GM12874 (cell line): ENCODE data around the gene GABBR2.

ENCODE experiments used
- CTCF ChIP-seq: IDR thresholded peaks from 2 replicates; pipeline ENCODE4 v1.5.1; 2011; ENCODE audit warnings: low read depth, mild to moderate bottlenecking, control low read depth, low read length, moderate library complexity; ENCODE audit not compliant: insufficient read depth

The GABBR2 gene

GRCh38 chr9:98555651-98556465, 152.9 kb downstream of the GABBR2 start:
- TF ChIP-seq CTCF = no peak

- no peak for TF ChIP-seq CTCF
These were observed 154.0 kb downstream of the GABBR2 start for GRCh38 chr9:98554752-98555151.

- no peak for TF ChIP-seq CTCF
These were observed 156.4 kb downstream of the GABBR2 start for GRCh38 chr9:98552331-98552730.

GRCh38 chr9:98551511-98552286, 157.0 kb downstream of the GABBR2 start:
- no peak for TF ChIP-seq CTCF

- TF ChIP-seq CTCF = no peak
These were observed 158.4 kb downstream of the GABBR2 start for GRCh38 chr9:98550206-98550820.

- no peak for TF ChIP-seq CTCF
These were observed 159.3 kb downstream of the GABBR2 start for GRCh38 chr9:98549401-98549800.

- no peak for TF ChIP-seq CTCF
These were observed 161.1 kb downstream of the GABBR2 start for GRCh38 chr9:98547606-98548005.
